Measurements from ENCODE around the gene PXDN.
"Not testable (repeated sequence)": the region's sequence is repeated elsewhere in the genome, so short reads cannot be mapped to it uniquely, and the experiment has no call there.

The PXDN gene

GRCh38 chr2:1701556-1702185 is 42.6 kb downstream of the PXDN start:
- no peak for DNase-seq (ENCODE audit: low spot score)

- no peak for DNase-seq (ENCODE audit: low spot score)
Observed at GRCh38 chr2:1701020-1701419, 43.3 kb downstream of the PXDN start.

GRCh38 chr2:1700427-1700826 is 43.9 kb downstream of the PXDN start:
- not testable (repeated sequence) for DNase-seq (ENCODE audit: low spot score)

- no peak for DNase-seq (ENCODE audit: low spot score)
Observed at GRCh38 chr2:1698188-1698945, 45.9 kb downstream of the PXDN start.

GRCh38 chr2:1697601-1698000 is 46.7 kb downstream of the PXDN start:
- DNase-seq (ENCODE audit: low spot score): no peak

GRCh38 chr2:1696472-1696871 is 47.8 kb downstream of the PXDN start:
- DNase-seq (ENCODE audit: low spot score): no peak

- DNase-seq (ENCODE audit: low spot score): no peak
Observed at GRCh38 chr2:1694371-1695271, 49.7 kb downstream of the PXDN start.

- DNase-seq (ENCODE audit: low spot score): no peak
Observed at GRCh38 chr2:1693723-1694122, 50.6 kb downstream of the PXDN start.

- DNase-seq (ENCODE audit: low spot score): no peak
Observed at GRCh38 chr2:1692342-1692741, 52.0 kb downstream of the PXDN start.

GRCh38 chr2:1691366-1691765 is 52.9 kb downstream of the PXDN start:
- DNase-seq (ENCODE audit: low spot score): no peak

- DNase-seq (ENCODE audit: low spot score): no peak
Observed at GRCh38 chr2:1690056-1690775, 54.1 kb downstream of the PXDN start.

- DNase-seq (ENCODE audit: low spot score): no peak
Observed at GRCh38 chr2:1688859-1689258, 55.5 kb downstream of the PXDN start.

GRCh38 chr2:1688161-1688560 is 56.2 kb downstream of the PXDN start:
- no peak for DNase-seq (ENCODE audit: low spot score)

- no peak for DNase-seq (ENCODE audit: low spot score)
Observed at GRCh38 chr2:1687254-1687653, 57.1 kb downstream of the PXDN start.

GRCh38 chr2:1686784-1687105 is 57.6 kb downstream of the PXDN start:
- no peak for DNase-seq (ENCODE audit: low spot score)

GRCh38 chr2:1685957-1686783 is 58.1 kb downstream of the PXDN start:
- peak; percentile 88 for DNase-seq (ENCODE audit: low spot score)

GRCh38 chr2:1685078-1685956 is 59.0 kb downstream of the PXDN start:
- DNase-seq (ENCODE audit: low spot score): no peak

- DNase-seq (ENCODE audit: low spot score): no peak
Observed at GRCh38 chr2:1683297-1683696, 61.0 kb downstream of the PXDN start.

- no peak for DNase-seq (ENCODE audit: low spot score)
Observed at GRCh38 chr2:1682181-1682440, 62.2 kb downstream of the PXDN start.

- no peak for DNase-seq (ENCODE audit: low spot score)
Observed at GRCh38 chr2:1681323-1682180, 62.8 kb downstream of the PXDN start.

All from kidney capillary endothelial cell (primary cell).